Immature natural killer cell (primary cell): Measurements from ENCODE around the gene PKD1. TPM values are rescaled to one million over a fixed set of nuclear protein-coding genes. Genes with fewer than 3 reads are reported as not detected.

Experiments used
- DNase-seq, 3 donors: peaks; one replicate each; pipeline ENCODE4 v3.0.0; 2022; ENCODE audit warnings: mixed read lengths in 1 of 3
- H3K27ac Mint-ChIP-seq, 6 donors: one replicate each; pipeline ENCODE4 v1.8.0; 2020; ENCODE audit warnings: mixed read lengths in 6 of 6, mild to moderate bottlenecking in 5 of 6, inconsistent platforms in 4 of 6, moderate library complexity in 3 of 6
- H3K27me3 Mint-ChIP-seq, 3 donors: one replicate each; pipeline ENCODE4 v1.8.0; 2020 to 2021; ENCODE audit warnings: low read depth in 3 of 3, mild to moderate bottlenecking in 3 of 3, mixed read lengths in 3 of 3, moderate library complexity in 3 of 3, inconsistent platforms in 1 of 3
- H3K36me3 Mint-ChIP-seq, 3 donors: one replicate each; pipeline ENCODE4 v1.8.0; 2020; ENCODE audit warnings: mixed read lengths in 3 of 3, inconsistent platforms in 2 of 3, mild to moderate bottlenecking in 2 of 3
- H3K4me1 Mint-ChIP-seq, 2 donors: one replicate each; pipeline ENCODE4 v1.8.0; 2020; ENCODE audit warnings: inconsistent platforms in 2 of 2, mild to moderate bottlenecking in 2 of 2, mixed read lengths in 2 of 2, moderate library complexity in 1 of 2
- H3K4me3 Mint-ChIP-seq, 5 donors: one replicate each; pipeline ENCODE4 v1.8.0; 2020; ENCODE audit warnings: mild to moderate bottlenecking in 5 of 5, mixed read lengths in 5 of 5, inconsistent platforms in 3 of 5, moderate library complexity in 3 of 5
- H3K9me3 Mint-ChIP-seq, 6 donors: one replicate each; pipeline ENCODE4 v1.8.0; 2020; ENCODE audit warnings: mild to moderate bottlenecking in 6 of 6, mixed read lengths in 6 of 6, inconsistent platforms in 4 of 6, moderate library complexity in 3 of 6
- polyA plus RNA-seq, 3 donors: library from polyadenylated mRNA; unstranded; fragments of 300-500 nt; fragmentation: Illumina TruSeq; gene quantifications; one replicate each; pipeline ENCODE4 v1.2.3, GENCODE V29; 2021

The PKD1 gene
- polyA plus RNA-seq, 3 donors from 2014 or later, result 2.7 to 6.7 (median 2.8) TPM

DNA sequence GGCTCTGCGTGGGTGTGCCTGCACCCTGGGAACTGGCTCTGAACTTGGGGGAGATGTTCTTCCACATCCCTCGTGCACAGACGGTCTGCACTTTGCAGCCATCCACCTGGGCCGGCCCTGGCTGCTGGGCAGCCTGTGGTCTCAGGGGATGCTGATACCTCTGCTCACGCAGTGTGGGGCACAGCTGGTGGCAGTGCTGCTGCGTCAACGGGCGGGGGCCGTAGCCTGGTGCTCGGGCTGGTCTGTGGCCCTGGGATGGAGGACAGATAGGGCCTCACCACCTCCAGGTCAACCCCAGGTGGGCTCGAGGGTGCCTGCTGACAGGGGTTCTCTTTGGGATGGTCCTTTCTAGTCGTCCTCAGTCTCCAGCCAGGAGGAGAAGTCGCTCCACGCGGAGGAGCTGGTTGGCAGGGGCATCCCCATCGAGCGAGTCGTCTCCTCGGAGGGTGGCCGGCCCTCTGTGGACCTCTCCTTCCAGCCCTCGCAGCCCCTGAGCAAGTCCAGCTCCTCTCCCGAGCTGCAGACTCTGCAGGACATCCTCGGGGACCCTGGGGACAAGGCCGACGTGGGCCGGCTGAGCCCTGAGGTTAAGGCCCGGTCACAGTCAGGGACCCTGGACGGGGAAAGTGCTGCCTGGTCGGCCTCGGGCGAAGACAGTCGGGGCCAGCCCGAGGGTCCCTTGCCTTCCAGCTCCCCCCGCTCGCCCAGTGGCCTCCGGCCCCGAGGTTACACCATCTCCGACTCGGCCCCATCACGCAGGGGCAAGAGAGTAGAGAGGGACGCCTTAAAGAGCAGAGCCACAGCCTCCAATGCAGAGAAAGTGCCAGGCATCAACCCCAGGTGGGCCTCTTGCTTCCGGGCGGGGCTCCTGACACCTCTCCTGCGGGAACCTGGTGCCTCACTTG is 51.6 kb downstream of the PKD1 start:
- Mint-ChIP-seq H3K36me3 (peaks cover 0 to 2% (median 0%) of the 10 kb centered on the region in 3 donors), H3K9me3 (no peaks in the 10 kb centered on the region), H3K27me3 (peaks cover 0 to 3% (median 2%) of the 10 kb centered on the region in 3 donors), H3K4me3 (no peak overlapping the region), H3K4me1 (no peaks in the 10 kb centered on the region), H3K27ac (no peak overlapping the region)
- DNase-seq, result no peak

DNA sequence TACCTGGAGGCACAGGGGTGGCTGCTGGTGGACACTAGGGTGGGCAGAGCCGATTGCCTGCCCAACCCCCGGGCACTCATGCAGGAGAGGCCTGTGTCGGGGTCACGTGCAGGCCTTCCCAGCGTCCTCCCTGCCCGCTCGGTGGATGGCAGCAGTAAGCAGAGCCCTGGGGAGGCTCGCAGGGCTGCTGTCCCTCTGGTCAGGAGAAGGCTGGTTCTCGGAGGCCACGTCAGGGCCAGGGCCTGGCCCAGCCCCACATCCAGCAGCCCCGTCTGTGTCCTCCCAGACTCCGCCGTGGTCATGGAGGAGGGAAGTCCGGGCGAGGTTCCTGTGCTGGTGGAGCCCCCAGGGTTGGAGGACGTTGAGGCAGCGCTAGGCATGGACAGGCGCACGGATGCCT is 52.3 kb downstream of the PKD1 start:
- Mint-ChIP-seq H3K4me1 (no peaks in the 10 kb centered on the region), H3K4me3 (no peak overlapping the region), H3K36me3 (no peaks in the 10 kb centered on the region), H3K27me3 (peaks cover 0 to 3% (median 2%) of the 10 kb centered on the region in 3 donors), H3K27ac (no peak overlapping the region), H3K9me3 (no peaks in the 10 kb centered on the region)
- DNase-seq, result no peak

DNA sequence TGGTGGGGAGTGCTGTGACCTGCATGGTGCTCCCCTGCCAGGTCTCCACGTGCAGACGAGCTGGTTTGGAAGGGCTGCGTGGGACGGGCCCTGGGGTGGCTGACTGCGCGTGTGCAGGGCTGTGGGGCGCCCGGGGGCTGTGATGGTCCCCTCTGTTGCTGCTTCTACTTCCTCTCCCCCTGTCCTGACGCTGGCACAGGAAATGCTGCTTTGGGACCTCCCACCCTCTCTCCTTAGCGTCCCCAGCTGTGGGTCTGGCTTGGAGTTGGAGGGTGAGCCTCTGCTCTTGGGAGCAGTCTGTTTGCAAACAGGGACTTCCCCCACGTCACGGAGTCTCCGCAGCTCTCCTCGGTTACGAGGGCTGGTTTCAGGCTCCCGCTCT is 52.7 kb downstream of the PKD1 start:
- H3K36me3 Mint-ChIP-seq, result no peaks in the 10 kb centered on the region
- no peaks in the 10 kb centered on the region for H3K9me3 Mint-ChIP-seq
- no peaks in the 10 kb centered on the region for H3K4me1 Mint-ChIP-seq
- H3K27me3 Mint-ChIP-seq, result peaks cover 0 to 3% (median 2%) of the 10 kb centered on the region in 3 donors
- no peak overlapping the region for H3K4me3 Mint-ChIP-seq
- no peak overlapping the region for H3K27ac Mint-ChIP-seq
- no peak for DNase-seq

DNA sequence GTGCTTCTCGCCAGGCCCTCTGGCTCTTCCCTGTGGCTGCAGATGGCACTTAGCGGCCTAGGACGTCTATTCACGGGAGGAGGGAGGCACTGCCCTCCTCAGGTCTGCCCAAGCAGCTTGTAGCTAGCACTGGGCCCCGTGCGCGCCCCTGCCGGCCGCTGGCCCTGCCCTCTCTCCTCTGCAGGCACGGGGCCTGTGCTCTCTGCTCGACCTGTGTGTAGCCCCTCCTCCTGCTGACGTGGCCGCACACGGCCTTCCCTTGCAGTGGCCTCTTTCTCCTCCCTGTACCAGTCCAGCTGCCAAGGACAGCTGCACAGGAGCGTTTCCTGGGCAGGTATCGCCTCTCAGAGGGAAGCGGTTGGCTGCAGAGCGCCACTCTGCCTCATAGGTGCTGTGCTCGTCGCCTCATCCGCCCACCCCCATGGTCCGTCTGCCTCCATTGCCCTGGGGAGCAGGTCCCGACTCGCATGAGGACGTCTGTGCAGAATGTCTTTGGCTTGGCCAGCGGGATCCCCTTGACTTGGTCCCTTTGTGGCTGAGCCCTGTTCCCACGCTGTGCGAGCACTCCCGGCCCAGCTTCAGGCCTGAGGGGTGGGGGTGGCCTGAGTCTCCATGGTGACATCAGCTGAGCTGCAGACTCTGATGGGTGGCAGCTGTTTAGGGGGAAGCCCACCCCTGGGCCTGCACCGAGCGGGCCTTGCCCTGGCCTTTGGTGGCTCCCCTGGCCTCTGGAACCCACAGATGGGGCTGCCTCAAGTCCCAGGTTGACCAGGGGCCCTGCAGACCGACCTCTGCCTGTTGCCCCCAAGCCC is 53.3 kb downstream of the PKD1 start:
- Mint-ChIP-seq H3K36me3 (peaks cover 0 to under 1% (median 0%) of the 10 kb centered on the region in 3 donors), H3K27ac (no peak overlapping the region), H3K9me3 (no peaks in the 10 kb centered on the region), H3K27me3 (peaks cover under 1 to 3% (median 2%) of the 10 kb centered on the region in 3 donors), H3K4me3 (no peak overlapping the region), H3K4me1 (no peaks in the 10 kb centered on the region)
- DNase-seq, result no peak

DNA sequence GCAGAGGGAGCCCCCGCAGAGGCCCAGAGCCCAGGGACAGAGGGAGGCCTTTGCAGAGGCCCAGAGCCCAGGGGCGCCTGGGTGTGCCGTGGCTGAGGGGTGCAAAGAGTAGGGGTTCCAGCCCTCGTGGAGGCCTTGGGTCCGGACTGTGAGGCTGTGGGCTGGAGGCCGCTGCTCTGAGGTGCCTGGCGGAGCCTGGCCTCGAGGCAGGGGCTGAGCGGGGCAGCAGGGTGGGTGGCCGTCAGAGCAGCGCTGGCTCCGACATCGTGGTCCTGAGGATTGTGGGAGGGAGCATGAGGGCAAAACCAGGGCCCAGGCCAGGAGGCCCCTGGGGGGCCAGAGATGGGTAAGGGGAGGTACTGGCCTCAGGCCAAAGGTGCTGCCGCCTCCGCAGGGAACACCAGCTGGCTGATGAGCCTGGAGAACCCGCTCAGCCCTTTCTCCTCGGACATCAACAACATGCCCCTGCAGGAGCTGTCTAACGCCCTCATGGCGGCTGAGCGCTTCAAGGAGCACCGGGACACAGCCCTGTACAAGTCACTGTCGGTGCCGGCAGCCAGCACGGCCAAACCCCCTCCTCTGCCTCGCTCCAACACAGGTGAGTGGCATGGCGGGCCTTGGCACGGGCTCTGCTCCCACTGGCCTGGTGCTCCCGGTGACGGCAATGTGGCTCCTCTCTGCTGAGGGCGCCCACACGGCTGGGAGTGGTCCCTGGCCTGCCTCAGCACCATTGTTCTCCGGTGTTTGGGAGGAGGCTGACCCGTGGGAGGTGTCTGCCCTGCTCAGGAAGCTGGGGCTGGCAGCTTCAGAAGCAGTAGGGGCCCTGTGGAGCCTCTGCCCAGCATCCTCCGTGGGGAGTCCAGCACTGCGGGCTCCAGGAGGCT is 54.3 kb downstream of the PKD1 start:
- Mint-ChIP-seq H3K9me3 (no peaks in the 10 kb centered on the region), H3K36me3 (peaks cover 0 to 4% (median 0%) of the 10 kb centered on the region in 3 donors), H3K4me3 (no peak overlapping the region), H3K4me1 (no peaks in the 10 kb centered on the region), H3K27me3 (peaks cover 2 to 3% (median 2%) of the 10 kb centered on the region in 3 donors), H3K27ac (no peak overlapping the region)
- DNase-seq, result no peak

DNA sequence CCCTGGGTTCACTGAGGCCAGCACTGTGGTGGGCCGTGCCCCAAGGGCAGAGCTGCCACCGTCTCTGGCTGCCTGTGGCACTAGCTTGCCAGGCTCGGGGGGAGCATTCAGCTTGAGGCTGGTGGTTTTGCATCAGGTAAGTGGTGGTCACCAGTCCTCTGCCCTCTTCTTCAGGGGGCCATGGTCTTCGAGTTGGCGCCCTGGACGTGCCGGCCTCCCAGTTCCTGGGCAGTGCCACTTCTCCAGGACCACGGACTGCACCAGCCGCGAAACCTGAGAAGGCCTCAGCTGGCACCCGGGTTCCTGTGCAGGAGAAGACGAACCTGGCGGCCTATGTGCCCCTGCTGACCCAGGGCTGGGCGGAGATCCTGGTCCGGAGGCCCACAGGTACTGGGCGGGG is 55.7 kb downstream of the PKD1 start:
- Mint-ChIP-seq H3K36me3 (peaks cover 0 to 4% (median 0%) of the 10 kb centered on the region in 3 donors), H3K4me3 (no peak overlapping the region), H3K4me1 (no peaks in the 10 kb centered on the region), H3K27me3 (peaks cover 2 to 3% (median 2%) of the 10 kb centered on the region in 3 donors), H3K9me3 (no peaks in the 10 kb centered on the region), H3K27ac (no peak overlapping the region)
- no peak for DNase-seq

DNA sequence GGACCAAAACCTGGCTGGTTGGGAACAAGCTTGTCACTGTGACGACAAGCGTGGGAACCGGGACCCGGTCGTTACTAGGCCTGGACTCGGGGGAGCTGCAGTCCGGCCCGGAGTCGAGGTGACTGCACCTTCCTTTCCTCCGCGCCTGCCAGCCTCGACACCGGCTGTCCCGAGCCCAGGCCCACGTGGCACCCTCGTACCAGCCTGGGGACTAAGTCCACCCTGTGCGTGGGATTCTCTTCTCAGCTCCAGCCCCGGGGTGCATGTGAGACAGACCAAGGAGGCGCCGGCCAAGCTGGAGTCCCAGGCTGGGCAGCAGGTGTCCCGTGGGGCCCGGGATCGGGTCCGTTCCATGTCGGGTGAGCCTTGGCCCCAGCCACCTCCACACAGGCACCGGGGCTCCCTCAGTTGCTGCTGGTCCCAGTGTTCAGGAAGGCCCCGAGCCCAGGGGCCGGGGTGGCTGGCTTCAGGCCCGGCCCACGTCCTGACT is 56.3 kb downstream of the PKD1 start:
- Mint-ChIP-seq H3K27me3 (peaks cover 2 to 3% (median 2%) of the 10 kb centered on the region in 3 donors), H3K27ac (no peak overlapping the region), H3K9me3 (no peaks in the 10 kb centered on the region), H3K36me3 (peaks cover 0 to 4% (median 0%) of the 10 kb centered on the region in 3 donors), H3K4me1 (no peaks in the 10 kb centered on the region), H3K4me3 (no peak overlapping the region)
- no peak for DNase-seq

DNA sequence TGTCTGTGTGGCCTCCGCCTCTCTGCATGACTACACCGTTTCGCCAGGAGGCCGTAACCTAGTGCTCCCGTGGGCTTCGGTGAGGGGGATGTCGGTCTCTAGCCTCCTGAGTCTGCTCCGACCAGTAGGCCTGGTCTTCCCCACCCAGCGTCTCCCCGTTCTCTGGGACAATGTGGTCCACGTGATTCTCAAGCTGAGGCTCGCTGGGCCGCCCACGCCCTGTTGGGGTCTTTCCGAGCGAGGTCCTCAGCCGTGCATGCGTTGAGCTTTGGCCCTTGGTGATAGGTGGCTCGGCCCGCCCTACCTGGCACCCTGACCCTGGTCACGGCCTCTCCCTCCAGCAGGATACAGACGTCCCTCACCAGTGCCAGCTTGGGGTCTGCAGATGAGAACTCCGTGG is 57.0 kb downstream of the PKD1 start:
- Mint-ChIP-seq H3K27ac (no peak overlapping the region), H3K27me3 (peaks cover 2 to 3% (median 2%) of the 10 kb centered on the region in 3 donors), H3K4me3 (no peak overlapping the region), H3K4me1 (no peaks in the 10 kb centered on the region), H3K36me3 (peaks cover 0 to 4% (median 0%) of the 10 kb centered on the region in 3 donors), H3K9me3 (no peaks in the 10 kb centered on the region)
- DNase-seq, result no peak

DNA sequence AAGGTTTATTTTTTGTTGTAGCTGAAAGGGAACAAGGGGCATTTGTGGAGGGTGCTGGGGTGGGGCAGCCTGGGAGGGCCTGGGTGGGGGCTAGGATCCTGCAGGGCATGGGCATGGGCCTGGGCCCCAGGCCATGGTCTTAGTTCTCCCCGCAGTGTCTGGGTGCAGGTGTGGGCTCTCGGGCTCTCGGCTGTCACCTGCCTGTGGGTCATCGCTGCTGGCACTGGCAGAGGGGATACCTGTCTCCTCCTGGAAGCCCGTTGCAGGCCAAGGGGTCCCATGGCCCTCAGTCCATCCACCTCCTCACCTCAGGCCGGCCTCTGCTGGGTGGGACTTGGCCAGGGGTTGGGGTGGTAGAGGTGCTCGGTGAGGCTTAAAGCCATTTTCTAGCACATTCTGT is 57.6 kb downstream of the PKD1 start:
- Mint-ChIP-seq H3K4me1 (no peaks in the 10 kb centered on the region), H3K4me3 (no peak overlapping the region), H3K27ac (no peak overlapping the region), H3K9me3 (no peaks in the 10 kb centered on the region), H3K27me3 (peaks cover under 1 to 3% (median 2%) of the 10 kb centered on the region in 3 donors), H3K36me3 (peaks cover 0 to 4% (median 0%) of the 10 kb centered on the region in 3 donors)
- no peak for DNase-seq

DNA sequence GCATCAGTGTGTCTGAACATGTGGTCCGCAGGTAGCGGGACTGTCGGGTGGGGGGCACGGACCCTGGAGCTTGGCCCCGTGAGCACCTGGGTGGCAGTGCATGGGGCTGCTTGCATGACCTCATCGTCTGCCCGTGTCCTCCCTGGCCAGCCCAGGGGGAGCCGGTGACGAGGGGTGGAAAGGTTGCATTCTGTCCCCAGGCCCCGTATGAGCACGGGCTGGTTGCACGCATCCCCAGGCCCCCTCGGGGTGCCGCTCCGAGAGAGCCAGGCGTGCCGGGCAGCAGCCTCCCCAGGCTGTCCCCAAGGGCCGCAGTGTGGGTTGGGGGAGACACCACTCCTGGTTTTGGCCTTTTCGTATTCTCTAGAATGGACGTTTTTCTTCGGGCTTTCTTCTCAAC is 58.0 kb downstream of the PKD1 start:
- Mint-ChIP-seq H3K4me3 (no peak overlapping the region), H3K9me3 (no peaks in the 10 kb centered on the region)

DNA sequence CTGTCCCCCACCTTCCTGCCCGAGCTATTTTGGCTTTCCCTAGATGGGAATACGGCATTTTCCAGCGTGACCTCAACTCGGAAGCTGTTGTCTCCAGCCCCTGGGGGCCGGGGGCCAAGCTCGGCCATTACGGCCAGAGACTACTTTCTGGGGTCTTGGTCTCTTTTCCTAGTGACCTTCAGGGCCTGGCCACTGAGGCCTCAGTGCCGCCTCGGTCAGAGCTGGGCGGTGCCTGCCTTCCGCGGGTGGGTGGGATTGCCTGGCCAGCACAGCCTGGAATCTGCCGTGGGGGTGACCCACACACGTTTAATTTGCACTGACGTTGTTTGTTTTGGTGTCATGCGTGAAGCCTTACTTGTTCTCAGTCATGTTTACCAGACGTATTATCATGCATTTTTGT is 58.7 kb downstream of the PKD1 start:
- Mint-ChIP-seq H3K27me3 (peaks cover 0 to 2% (median 2%) of the 10 kb centered on the region in 3 donors), H3K36me3 (peaks cover 0 to 6% (median 0%) of the 10 kb centered on the region in 3 donors), H3K4me1 (no peaks in the 10 kb centered on the region), H3K4me3 (no peak overlapping the region), H3K9me3 (no peaks in the 10 kb centered on the region), H3K27ac (no peak overlapping the region)
- no peak for DNase-seq

More for the DNA sequence above, 58.0 kb downstream of the PKD1 start:
- no peak for DNase-seq
- no peaks in the 10 kb centered on the region for H3K4me1 Mint-ChIP-seq
- H3K36me3 Mint-ChIP-seq, result peaks cover 0 to 4% (median 0%) of the 10 kb centered on the region in 3 donors
- no peak overlapping the region for H3K27ac Mint-ChIP-seq
- peaks cover 0 to 3% (median 2%) of the 10 kb centered on the region in 3 donors for H3K27me3 Mint-ChIP-seq

DNA sequence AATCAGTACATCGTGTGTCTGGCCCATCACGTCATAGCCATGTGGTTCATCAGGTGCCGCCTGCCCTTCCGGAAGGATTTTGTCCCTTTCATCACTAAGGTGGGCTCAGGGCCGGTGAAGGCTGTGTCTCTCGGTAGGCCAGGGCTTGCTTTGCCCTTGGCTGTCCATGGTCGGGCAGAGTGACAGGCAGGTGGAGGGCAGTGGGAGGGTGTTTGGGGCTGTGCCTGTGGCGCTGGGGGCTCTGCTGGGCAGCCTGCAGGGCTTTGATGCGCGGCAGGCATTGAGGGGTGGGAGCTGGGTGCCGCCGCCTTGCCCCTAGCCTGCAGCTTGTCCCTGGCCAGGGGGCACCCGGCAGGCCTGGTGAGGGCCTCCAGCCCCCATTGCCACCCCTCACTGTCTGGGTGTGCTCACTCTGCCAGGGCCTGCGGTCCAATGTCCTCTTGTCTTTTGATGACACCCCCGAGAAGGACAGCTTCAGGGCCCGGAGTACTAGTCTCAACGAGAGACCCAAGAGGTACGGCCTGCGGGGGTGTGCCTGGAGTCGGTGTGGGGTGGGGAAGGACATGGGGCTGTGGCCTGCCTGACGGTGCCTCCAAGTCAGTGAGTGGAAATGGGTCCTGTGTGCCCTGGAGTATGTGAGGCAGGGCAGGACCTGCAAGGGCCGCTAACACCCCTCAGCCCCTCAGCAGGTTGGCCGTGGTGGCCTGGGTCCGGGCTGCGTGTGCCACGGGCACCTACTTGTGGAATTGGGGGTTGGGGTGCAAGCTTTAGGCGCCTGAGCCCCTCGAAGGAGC is 59.4 kb downstream of the PKD1 start:
- DNase-seq, result no peak
- peaks cover 0 to 7% (median 0%) of the 10 kb centered on the region in 3 donors for H3K36me3 Mint-ChIP-seq
- no peak overlapping the region for H3K27ac Mint-ChIP-seq
- no peak overlapping the region for H3K4me3 Mint-ChIP-seq
- H3K4me1 Mint-ChIP-seq, result no peaks in the 10 kb centered on the region
- peaks cover 0 to 2% (median 2%) of the 10 kb centered on the region in 3 donors for H3K27me3 Mint-ChIP-seq
- no peaks in the 10 kb centered on the region for H3K9me3 Mint-ChIP-seq
